Measurements from ENCODE around the gene WFDC9.
"Not testable (repeated sequence)": the region's sequence is repeated elsewhere in the genome, so short reads cannot be mapped to it uniquely, and the experiment has no call there.

The WFDC9 gene

GRCh38 chr20:45631184-45631583 is at the start of gene WFDC9:
Gene WFDC9 (minus strand): TSS chr20:45631284. CDS start chr20:45610181, 21,103 bp downstream.
- no peak for DNase-seq

- DNase-seq, result no peak
Observed at GRCh38 chr20:45679650-45680049, 48.6 kb upstream of the WFDC9 start.

GRCh38 chr20:45672765-45673164 is 41.7 kb upstream of the WFDC9 start:
- DNase-seq, result no peak

- DNase-seq, result no peak
Observed at GRCh38 chr20:45670139-45670538, 39.1 kb upstream of the WFDC9 start, which contains the start of gene WFDC11. Gene WFDC11 (minus strand): TSS chr20:45670239. CDS start chr20:45650600, 19,639 bp downstream.

- DNase-seq, result not testable (repeated sequence)
Observed at GRCh38 chr20:45657038-45657437, 26.0 kb upstream of the WFDC9 start.

- DNase-seq, result not testable (repeated sequence)
Observed at GRCh38 chr20:45651726-45652125, 20.6 kb upstream of the WFDC9 start.

- no peak for DNase-seq
Observed at GRCh38 chr20:45649312-45649863, 18.3 kb upstream of the WFDC9 start.

- no peak for DNase-seq
Observed at GRCh38 chr20:45647441-45648050, 16.5 kb upstream of the WFDC9 start.

- no peak for DNase-seq
Observed at GRCh38 chr20:45646875-45647274, 15.8 kb upstream of the WFDC9 start.

- DNase-seq, result not testable (repeated sequence)
Observed at GRCh38 chr20:45645869-45646268, 14.8 kb upstream of the WFDC9 start.

- not testable (repeated sequence) for DNase-seq
Observed at GRCh38 chr20:45641076-45641475, 10.0 kb upstream of the WFDC9 start.

GRCh38 chr20:45639687-45640086 is 8.6 kb upstream of the WFDC9 start:
- DNase-seq, result no peak

GRCh38 chr20:45636513-45636912 is 5.4 kb upstream of the WFDC9 start:
- DNase-seq, result no peak

- DNase-seq, result no peak
Observed at GRCh38 chr20:45630371-45630770, 713 bp downstream of the WFDC9 start.

GRCh38 chr20:45629496-45630100 is 1.5 kb downstream of the WFDC9 start, which contains the start of gene WFDC10A:
Gene WFDC10A (plus strand): TSS chr20:45629739. CDS start chr20:45629814, 75 bp downstream.
- peak; percentile 50 for DNase-seq

GRCh38 chr20:45626540-45626939 is 4.5 kb downstream of the WFDC9 start:
- no peak for DNase-seq

- DNase-seq, result no peak
Observed at GRCh38 chr20:45621593-45621992, 9.5 kb downstream of the WFDC9 start.

GRCh38 chr20:45617591-45617990 is 13.5 kb downstream of the WFDC9 start:
- no peak for DNase-seq

- no peak for DNase-seq
Observed at GRCh38 chr20:45612314-45612713, 18.8 kb downstream of the WFDC9 start.

- DNase-seq, result no peak
Observed at GRCh38 chr20:45611054-45611453, 20.0 kb downstream of the WFDC9 start.

- DNase-seq, result no peak
Observed at GRCh38 chr20:45607810-45608209, 23.3 kb downstream of the WFDC9 start.

GRCh38 chr20:45595235-45595634 is 35.8 kb downstream of the WFDC9 start:
- DNase-seq, result no peak

- no peak for DNase-seq
Observed at GRCh38 chr20:45593498-45593897, 37.6 kb downstream of the WFDC9 start.

GRCh38 chr20:45592574-45593189 is 38.4 kb downstream of the WFDC9 start:
- DNase-seq, result peak; percentile 76

All from RPMI8226 (cell line).